Subcutaneous adipose tissue (tissue), 4 donors: Measurements from ENCODE around the gene TMEM60. TPM values are rescaled to one million over a fixed set of nuclear protein-coding genes. Genes with fewer than 3 reads are reported as not detected.

Experiments used
- CTCF ChIP-seq: fragments of 450-650 bp; IDR thresholded peaks from one replicate; pipeline ENCODE4 v1.5.1; 2016; ENCODE audit warnings: low read depth, mild to moderate bottlenecking, control low read depth, antibody characterized with exemption, moderate library complexity
- total RNA-seq, 4 donors: library from RNA; depleted of rRNA; stranded (reverse); fragments of >200 nt; gene quantifications; one replicate each; pipeline ENCODE4 v1.1.0, GENCODE V29; 2016

TMEM60 gene
- total RNA-seq, 4 donors from 2014 or later: 7.7 to 24.4 (median 20.7) TPM

- no peak for TF ChIP-seq CTCF
Observed at GRCh38 chr7:77824636-77825035, 26.4 kb upstream of the TMEM60 start.

- TF ChIP-seq CTCF: no peak
Observed at GRCh38 chr7:77823787-77824186, 25.6 kb upstream of the TMEM60 start.

GRCh38 chr7:77822269-77822668 lies 24.0 kb upstream of the TMEM60 start:
- no peak for TF ChIP-seq CTCF

- no peak for TF ChIP-seq CTCF
Observed at GRCh38 chr7:77820967-77821366, 22.7 kb upstream of the TMEM60 start.

- no peak for TF ChIP-seq CTCF
Observed at GRCh38 chr7:77819021-77819420, 20.8 kb upstream of the TMEM60 start.

GRCh38 chr7:77813180-77813579 lies 14.9 kb upstream of the TMEM60 start:
- no peak for TF ChIP-seq CTCF

- no peak for TF ChIP-seq CTCF
Observed at GRCh38 chr7:77812290-77812685, 14.1 kb upstream of the TMEM60 start.
